Measurements from ENCODE around the gene OR2V2.
"Not testable (repeated sequence)": the region's sequence is repeated elsewhere in the genome, so short reads cannot be mapped to it uniquely, and the experiment has no call there.

Gene OR2V2

DNA sequence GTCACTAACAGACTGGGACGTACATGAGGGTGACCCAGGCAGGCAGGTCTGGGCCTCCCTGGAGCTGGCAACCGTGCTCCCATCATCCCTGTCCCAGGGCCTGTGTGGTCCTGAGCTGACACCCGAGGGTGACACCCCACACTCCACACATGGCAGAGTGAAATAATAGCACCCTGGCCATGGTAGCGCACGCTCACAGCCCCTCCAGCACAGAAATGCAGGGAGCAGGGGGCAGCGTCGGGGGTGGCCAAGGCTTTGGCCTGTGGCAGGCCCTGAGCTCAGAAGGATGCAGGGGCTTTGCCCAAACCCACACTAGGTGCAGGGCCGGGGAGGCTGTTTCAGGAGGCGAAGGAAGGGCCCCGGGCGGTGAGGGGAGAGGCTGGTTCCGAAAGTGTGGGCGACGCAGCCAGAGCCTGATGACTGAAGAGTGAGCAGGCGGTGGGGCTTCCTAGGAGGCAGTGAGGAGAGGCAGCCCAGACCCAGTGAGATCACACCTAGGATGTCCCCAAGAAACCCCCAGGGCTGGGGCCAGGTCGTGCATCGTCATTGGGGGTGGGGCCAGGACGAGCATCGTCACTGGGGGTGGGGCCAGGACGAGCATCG lies 12.9 kb downstream of the OR2V2 start:
- peak; percentile 85 for DNase-seq (ENCODE audit: low spot score)

DNA sequence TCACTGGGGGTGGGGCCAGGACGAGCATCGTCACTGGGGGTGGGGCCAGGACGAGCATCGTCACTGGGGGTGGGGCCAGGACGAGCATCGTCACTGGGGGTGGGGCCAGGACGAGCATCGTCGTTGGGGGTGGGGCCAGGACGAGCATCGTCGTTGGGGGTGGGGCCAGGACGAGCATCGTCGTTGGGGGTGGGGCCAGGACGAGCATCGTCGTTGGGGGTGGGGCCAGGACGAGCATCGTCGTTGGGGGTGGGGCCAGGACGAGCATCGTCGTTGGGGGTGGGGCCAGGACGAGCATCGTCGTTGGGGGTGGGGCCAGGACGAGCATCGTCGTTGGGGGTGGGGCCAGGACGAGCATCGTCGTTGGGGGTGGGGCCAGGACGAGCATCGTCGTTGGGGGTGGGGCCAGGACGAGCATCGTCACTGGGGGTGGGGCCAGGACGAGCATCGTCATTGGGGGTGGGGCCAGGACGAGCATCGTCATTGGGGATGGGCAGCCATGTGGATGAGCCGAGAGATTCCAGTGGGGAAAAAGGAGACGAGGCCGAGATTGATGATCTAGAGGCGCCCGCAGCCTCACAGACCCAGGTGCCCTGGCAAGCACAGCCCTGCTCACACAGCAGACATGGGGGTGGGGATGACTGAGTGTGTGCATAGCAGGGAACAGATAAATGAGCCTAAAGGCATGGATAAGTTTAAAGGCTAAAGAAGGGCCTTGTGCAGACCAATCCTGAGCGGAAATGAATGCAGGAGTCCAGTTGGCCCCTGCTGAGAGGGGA lies 13.6 kb downstream of the OR2V2 start:
- in situ Hi-C loops (cut with MboI; ENCODE audit: low sequenced_read_pairs, unreplicated experiment) = not testable (repeated sequence)
- peak; percentile 71 for DNase-seq (ENCODE audit: low spot score)

More for the DNA sequence above, 12.9 kb downstream of the OR2V2 start:
- TF ChIP-seq, protein P1, sequence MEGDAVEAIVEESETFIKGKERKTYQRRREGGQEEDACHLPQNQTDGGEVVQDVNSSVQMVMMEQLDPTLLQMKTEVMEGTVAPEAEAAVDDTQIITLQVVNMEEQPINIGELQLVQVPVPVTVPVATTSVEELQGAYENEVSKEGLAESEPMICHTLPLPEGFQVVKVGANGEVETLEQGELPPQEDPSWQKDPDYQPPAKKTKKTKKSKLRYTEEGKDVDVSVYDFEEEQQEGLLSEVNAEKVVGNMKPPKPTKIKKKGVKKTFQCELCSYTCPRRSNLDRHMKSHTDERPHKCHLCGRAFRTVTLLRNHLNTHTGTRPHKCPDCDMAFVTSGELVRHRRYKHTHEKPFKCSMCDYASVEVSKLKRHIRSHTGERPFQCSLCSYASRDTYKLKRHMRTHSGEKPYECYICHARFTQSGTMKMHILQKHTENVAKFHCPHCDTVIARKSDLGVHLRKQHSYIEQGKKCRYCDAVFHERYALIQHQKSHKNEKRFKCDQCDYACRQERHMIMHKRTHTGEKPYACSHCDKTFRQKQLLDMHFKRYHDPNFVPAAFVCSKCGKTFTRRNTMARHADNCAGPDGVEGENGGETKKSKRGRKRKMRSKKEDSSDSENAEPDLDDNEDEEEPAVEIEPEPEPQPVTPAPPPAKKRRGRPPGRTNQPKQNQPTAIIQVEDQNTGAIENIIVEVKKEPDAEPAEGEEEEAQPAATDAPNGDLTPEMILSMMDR (IDR thresholded peaks at IDR 0.05; ENCODE audit: borderline replicate concordance, control extremely low read depth, extremely low read depth, insufficient read depth, missing control alignments) = no peak
- in situ Hi-C loops (cut with MboI; ENCODE audit: low sequenced_read_pairs, unreplicated experiment) = no loop called here

DNA sequence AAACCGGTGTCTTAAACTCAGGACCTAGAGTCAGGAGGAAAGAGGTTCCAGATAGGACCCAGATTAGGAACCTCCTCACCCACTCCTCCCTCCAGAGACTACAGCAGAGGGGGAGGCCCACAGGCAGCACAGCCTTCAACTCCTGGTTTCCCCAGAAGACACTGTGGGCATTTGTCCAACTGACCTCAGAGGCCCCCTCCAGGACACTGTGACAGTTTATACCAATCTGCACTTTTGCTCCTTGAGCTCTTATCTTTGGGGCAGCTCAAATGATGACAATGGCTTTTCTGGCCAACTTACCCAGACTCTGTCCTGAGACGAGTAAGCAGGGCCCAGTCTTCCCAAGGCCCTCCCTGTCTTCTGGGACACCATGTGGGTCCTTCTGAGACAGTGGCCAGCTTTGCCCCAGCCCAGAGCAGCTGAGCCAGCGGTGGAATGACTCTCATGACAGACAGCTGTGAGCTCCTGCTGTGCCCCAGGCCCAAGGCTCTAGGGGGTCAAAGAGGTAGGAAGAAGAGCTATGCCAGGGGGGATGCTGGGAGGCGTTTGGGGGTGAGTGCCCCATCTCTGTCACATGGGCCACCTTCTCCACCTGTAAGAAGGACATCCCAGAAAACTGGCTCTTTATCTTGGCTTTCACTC lies 14.3 kb downstream of the OR2V2 start:
- DNase-seq (ENCODE audit: low spot score) = no peak
- in situ Hi-C loops (cut with MboI; ENCODE audit: low sequenced_read_pairs, unreplicated experiment) = no loop called here
- TF ChIP-seq, protein P1 (IDR thresholded peaks at IDR 0.05; ENCODE audit: borderline replicate concordance, control extremely low read depth, extremely low read depth, insufficient read depth, missing control alignments) = no peak

DNA sequence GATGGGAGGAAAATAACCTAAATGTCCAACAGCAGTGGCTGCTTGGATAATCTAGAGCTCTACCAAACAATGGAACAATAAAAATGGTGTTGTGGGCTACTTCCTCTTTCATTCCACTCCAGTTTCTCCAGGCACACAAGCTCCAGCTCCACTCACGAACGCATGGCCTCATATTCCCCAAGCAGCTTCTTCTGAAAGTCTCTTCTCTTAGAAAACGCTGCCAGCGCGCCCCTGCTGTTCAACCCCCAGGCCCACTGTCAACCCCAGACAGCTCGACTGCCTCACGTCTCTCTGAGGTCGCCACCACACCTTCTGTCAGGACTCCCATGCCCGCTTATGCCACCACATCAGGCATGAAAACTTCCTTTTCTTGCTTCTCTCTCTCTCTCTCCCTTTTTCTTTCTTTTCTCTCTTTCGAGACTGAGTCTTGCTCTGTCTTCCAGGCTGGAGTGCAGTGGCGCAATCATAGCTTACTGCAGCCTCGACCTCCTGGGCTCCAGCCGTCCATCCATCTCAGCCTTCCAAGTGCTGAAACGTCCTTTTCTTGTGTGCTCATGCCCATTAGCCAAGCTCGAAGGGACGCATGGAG lies 16.2 kb downstream of the OR2V2 start:
- TF ChIP-seq, protein P1 (IDR thresholded peaks at IDR 0.05; ENCODE audit: borderline replicate concordance, control extremely low read depth, extremely low read depth, insufficient read depth, missing control alignments) = no peak
- DNase-seq (ENCODE audit: low spot score) = no peak
- in situ Hi-C loops (cut with MboI; ENCODE audit: low sequenced_read_pairs, unreplicated experiment) = no loop called here

DNA sequence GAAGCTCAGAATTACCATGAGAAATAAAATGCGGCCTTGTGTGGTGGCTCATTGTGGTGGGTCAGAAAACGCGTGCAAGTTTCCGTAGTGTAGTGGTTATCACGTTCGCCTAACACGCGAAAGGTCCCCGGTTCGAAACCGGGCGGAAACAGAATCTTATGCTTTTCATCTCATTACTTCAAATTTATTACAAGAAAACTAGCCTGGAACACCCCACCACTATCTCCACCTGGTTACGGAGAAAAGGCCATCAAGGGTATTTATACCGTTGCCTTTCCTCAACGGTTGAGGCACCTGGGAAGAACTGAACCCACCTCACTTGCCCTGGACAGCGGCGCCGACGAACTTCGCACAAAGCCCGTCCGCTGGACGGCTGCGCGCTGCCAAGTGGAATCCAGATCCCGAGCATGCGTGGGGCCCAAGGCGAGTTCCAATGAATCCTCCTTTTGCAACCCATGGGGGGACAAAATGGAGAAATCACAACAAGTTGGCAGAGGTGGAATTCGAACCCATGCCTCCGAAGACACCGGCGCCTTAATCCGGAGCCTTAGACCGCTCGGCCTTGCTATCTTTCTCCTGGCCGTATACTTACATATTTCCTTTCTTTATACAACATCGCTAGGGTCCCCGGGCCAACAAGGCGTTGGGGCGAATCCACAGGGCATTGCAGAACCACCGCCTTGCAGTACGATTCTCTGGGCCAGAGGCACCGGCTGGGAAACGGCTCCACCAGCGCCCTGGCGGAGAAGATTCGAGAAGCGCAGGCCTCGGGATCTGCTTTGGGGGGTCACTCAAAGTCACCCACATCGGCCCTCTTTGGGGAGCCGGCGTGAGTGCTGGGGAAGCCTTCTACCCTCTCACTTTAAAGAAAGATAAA lies 16.9 kb downstream of the OR2V2 start:
- DNase-seq (ENCODE audit: low spot score) = no peak
- in situ Hi-C loops (cut with MboI; ENCODE audit: low sequenced_read_pairs, unreplicated experiment) = no loop called here
- TF ChIP-seq, protein P1 (IDR thresholded peaks at IDR 0.05; ENCODE audit: borderline replicate concordance, control extremely low read depth, extremely low read depth, insufficient read depth, missing control alignments) = no peak

DNA sequence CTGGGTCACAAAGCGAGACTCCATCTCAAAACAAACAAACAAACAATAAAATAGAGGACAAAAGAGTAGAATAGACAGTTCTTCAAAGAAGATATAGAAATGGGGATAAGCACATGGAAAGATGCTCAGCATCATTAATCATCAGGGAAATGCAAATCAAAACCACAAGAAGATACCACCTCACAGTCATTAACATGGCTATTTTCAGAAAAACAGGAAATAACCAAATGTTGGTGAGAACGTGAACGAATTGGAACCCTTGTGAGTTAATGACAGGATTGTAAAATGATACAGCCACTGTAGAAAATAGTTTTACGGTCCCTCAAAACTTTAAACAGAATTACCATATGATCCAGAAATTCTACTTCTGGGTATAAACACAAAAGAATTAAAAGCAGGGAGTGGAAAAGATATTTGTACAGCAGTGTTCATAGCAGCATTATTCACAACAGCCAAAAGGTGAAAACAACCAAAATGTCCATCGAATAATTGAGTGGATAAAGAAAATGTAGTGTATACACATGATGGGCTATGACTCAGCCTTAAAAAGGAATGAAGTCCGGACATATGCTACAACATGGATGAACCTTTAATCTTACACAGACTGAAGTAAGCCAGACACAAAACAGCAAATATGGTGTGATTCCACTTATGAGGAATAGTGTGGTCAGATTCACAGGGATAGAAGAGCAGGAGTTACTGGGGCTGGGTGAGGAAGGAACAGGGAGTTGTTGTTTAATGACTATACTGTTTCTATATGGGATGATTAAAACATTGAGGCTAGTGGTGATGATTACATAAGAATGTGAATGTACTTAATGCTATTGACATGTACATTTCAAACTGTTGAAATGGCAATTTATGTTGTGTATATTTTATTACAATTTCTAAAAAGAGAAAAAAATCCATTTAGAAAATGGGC lies 19.7 kb downstream of the OR2V2 start:
- TF ChIP-seq, protein P1 (IDR thresholded peaks at IDR 0.05; ENCODE audit: borderline replicate concordance, control extremely low read depth, extremely low read depth, insufficient read depth, missing control alignments) = no peak
- no peak for DNase-seq (ENCODE audit: low spot score)
- in situ Hi-C loops (cut with MboI; ENCODE audit: low sequenced_read_pairs, unreplicated experiment) = no loop called here
